Measurements from ENCODE around the gene FUZ.

FUZ gene

DNA sequence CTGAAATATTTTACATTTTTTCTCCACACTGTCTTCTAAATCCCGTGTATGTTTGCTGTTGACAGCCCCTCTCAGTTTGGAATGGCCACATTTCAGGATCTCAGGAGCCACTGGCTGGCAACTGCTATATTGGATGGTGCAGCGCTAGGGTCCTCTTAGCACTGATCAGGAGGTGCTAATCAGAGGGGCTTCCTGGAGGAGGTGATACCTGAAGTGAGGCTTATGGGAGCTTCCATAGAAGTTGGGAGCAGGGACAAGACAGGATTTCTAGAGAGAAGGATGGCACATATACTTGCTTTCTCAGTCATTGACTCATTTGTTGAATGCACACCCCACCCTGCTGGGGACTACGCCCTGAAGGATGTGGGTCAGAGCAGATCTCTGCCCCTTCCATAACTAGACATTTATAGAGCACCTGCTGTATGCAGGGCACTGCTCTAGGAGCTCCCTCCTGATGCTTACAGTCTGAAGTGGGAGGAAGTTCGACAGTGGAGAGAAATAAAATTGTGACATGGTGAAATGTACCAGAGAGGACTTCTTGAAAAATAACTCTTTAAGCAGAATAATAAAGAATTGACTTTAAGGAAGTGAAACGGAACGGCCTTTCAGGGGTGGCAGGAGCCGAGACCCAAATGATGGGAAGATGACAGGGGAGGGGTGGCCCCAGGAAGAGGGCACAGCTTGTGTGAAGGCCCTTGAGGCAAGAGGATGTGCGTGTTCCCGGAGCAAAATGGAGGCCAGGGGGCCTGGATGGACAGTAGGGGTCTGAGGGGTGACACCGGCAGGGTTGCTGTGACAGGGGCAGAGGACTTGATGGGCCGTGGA is 33.1 kb downstream of the FUZ start:
- DNase-seq (ENCODE audit: low spot score) = no peak

DNA sequence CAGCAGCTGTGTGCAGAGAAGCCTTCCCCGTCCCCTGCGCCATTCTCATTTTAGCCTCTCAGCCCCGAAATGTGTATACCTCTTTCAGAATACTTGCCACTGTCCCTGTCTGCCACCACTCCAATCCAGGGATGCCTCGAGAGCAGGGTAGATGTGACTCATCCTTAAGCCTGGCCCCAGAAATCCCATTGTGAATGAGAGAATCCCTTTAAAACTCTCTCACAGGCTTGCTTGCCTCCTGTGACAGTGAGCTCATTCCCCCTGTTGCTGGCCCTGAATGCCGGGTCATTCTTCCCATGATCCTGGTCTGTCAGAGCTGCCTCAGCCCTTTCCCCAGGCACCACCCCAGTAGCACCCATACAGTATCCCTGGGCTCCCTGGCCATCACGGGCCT is 36.7 kb downstream of the FUZ start:
- no peak for DNase-seq (ENCODE audit: low spot score)

DNA sequence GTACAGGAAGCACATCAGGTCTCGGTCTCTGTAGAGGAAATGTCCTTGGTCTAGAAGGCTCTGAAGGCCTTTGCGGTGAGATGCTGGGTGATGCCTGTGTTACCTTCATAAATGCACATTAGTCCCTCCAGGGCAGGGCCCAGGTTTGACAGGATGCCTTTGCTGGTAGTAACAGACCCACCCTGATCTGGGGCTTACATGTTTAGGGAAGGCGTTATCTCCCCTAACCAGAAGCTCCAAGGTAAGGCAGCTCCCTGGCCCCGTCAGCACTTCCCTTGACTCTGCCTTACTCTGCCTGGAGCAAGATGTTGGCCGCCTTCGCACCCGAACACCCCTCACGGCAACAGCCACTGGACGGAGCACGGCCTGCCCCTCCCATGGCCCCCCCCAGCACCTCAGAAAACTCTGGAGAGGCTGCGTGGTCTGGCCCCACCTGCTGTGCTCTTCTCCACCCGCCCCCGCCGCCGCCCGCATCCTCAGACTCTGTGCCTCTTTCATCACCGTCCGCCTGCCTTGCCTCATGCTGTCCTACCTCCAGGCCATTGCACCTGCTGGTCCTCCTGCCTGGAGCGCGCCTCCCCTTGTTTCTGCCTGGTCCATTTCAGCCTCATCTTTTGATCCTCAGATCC is 37.2 kb downstream of the FUZ start:
- DNase-seq (ENCODE audit: low spot score) = no peak

DNA sequence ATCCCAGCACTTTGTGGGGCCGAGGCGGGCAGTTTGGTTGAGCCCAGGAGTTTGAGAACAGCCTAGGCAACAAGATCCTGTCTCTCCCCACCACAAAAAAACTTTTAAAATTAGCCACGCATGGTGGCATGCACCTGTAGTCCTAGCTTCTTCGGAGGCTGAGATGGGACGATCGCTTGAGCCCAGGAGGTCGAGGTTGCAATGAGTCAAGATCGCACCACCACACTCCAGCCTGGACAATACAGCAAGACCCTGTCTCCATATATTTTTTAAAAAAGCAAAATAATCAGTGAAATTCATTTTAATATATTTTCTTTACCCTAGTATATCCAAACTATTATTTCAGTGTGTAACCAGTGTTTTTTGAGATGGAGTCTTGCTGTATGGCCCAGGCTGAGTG is 38.1 kb downstream of the FUZ start:
- DNase-seq (ENCODE audit: low spot score) = no peak

DNA sequence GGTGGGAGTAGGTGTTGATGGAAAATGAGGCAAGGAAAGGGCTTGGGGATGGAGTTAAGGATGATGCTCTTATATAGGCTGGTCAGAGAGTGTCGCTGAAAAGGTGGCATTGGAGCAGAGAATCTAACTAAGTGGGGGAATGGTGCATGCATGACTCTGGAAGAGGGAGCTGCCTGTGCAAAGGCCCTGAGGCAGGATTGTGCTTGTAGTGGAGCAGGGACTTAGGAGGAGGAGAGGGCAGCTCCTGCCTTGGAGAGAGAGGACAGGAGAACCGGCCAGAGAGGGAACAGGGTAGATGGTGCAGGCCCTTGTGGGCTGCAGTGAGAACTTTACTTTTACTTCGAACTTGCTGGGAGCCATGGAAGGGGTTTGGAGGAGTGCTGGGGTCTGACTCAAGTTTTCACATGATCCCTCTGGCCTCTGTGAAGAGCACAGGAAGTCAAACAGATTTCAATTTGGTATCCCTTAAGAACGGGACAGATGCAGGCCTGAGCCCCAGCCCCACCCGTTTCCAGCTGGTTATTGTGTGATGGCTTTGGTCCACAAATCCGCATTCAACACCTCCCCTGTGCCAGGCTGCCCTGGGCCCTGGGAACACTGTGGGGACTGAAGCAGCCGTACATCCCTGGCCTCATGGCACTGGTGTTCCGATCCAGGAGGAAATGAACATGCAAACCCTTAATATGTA is 39.3 kb downstream of the FUZ start:
- no peak for DNase-seq (ENCODE audit: low spot score)

DNA sequence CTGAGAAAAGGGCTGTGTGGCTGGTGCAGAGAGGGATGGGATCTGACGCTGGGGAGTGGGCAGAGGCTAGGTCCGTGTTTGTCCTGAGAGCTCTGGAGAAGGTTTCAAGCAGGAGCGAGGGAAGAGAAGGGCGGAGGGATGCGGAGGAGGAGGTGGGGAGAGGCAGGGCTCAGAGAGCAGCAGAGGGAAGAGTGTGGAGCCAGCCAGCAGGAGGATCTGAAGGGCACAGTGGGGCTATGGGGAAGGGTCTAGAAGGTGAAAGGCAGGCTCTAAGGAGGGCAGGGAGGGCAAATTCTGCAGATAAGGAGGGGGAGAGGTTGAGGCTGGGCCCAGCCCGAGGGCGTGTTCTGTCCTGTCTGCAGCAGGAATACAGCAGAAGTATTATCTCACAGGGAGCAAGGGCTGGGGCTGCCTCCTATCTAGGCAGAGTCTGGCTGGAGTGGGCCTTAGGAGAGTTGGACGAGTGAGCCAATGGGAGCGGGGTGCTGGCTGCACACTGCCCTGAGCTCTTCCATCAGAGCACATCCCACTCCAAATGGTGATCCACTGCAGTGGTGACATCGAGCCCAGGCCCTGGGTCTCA is 40.2 kb downstream of the FUZ start:
- DNase-seq (ENCODE audit: low spot score) = no peak

DNA sequence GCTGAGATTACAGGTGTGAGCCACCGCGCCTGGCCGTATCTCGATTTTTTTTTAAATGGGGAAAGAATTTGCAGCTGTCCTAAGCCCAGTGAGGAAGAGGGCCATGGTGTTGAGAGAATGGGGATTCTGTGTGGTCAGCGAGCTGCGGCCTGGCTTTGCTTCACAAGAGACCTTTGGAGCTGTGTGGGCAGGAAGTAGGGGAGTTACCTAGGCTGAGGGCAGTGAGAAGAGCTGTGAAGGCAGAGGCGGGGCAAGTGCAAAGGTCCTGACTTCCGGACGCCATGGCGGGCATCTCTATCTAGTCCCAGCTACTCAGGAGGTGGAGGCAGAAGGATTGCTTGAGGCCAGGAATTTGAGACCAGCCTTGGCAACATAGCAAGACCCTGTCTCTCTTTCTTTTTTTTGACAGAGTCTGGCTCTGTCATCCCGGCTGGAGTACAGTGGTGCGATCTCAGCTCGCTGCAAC is 41.4 kb downstream of the FUZ start:
- no peak for DNase-seq (ENCODE audit: low spot score)

DNA sequence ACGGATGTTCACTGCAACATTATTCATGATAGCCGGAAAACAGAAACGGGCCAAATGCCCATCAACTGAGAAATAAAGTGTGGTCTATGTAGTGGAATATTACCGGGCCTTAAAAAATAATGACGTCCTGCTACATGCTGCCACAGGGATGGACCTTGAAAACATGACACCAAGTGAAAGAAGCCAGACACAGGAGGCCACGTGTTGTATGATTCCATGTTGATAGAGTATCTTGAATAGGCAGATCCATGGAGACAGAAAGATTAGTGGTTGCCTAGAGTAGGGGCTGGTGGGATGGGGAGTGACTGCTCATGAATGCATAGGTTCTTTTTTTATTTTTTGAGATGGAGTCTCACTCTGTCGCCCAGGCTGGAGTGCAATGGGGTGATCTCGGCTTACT is 42.6 kb downstream of the FUZ start:
- DNase-seq (ENCODE audit: low spot score) = no peak

DNA sequence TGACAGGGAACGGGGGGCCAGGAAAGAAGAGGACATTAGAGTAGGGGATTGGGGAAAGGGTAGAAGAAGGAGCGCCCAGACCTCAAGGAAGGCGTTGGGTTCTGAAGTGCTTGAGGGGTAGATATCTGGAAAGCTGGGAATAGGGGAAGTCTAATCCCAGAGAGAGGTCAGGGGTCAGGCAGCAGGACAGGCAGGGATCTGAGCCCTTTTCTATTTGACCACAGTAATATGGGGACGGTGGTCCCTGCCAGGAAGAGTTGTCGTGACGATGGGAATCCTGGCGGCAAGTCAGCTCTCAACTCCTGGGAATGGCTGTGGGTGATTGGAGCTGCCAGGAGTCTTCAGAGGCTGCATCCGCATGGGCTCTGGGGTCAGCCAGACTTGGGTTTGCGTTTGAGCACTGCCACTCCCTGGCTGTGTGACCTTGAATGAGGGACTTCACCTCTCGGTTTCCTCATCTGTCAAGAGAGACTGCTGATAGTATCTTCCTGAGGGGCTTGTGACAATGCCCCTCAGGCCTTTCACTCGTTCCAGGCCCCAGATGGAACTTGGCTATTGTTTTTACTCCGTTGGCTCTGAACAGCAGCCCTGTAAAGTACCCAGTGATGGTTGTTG is 45.0 kb downstream of the FUZ start:
- DNase-seq (ENCODE audit: low spot score) = no peak

DNA sequence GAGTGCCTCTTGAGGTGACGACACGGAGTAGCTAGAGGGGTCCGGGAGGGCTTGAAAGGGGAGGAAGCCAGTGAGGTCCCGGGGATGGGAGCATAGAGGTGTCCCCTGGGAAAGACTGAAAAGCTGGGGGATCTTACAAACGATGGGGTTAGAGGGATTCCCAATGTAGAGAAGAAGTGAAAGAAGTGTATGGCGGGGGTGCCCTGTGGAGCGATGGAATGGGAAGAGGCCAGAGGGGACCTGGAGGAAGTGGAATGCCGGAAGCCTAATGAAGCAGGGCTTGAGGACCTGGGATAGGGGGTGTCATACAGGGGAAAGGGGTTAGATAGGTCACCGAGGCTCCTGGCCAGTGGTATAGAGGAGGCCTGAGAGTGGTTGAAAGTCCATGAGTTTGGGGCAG is 45.7 kb downstream of the FUZ start:
- no peak for DNase-seq (ENCODE audit: low spot score)

DNA sequence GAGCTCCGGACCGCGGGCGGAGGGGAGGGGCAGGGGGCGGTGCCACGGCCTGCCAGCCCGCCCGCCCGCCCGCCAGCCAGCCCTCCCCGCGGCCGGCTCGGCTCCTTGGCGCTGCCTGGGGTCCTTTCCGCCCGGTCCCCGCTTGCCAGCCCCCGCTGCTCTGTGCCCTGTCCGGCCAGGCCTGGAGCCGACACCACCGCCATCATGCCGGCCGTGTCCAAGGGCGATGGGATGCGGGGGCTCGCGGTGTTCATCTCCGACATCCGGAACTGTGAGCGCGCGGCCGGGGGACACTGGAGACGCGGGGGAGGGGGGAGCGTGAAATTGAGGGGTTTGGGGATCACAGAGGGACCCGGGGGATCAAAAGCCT is 46.2 kb downstream of the FUZ start, which contains the start of gene AP2A1:
Gene AP2A1 (plus strand): TSS at position 72 of the 370 bp plus-strand sequence. CDS start 133 bp downstream, at position 205.
- no peak for DNase-seq (ENCODE audit: low spot score)

DNA sequence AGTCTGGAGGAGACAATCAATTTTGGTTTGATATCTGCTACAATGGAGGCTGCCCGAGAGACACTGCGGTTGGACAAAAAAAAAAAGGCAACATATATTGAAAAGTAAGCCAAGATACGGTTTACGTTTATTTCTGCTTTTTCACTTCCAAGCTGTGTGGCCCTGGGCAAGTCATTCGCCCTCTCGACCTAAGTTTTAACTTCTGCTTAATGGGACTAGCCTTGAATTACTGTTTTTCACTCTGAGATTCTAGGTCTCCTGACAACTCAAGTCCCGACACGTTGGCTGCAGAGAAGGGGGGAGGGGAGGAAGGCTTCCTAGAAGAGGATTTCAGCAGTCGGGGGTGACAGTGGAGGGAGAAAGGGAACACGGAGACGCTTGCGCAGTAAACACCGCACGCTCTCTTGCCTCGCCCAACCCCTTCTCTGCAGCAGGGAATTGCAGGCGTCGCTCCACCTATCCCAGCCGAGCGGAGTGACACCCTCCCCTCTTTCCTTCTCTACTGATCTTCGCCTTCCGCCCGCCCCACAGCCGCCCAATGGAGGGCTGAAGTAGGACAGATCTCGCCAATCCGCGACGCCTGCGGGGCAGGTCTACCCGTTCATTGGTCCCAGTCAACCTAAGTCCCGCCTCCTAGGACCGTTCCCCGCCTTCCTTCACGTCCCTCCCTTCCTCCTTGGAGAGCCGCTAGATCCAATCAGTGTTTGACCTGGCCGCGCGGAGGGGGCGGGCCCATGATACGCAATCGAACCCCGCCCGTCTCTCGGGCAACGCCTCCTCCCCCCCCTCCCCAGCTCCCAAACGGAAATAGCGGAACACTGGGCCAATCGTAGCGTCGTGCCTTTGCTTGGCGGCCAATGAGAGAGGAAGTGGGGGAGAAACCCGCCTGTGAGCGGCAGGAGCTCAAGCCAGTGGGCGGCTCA is 46.8 kb downstream of the FUZ start:
- peak; percentile 98 for DNase-seq (ENCODE audit: low spot score)

DNA sequence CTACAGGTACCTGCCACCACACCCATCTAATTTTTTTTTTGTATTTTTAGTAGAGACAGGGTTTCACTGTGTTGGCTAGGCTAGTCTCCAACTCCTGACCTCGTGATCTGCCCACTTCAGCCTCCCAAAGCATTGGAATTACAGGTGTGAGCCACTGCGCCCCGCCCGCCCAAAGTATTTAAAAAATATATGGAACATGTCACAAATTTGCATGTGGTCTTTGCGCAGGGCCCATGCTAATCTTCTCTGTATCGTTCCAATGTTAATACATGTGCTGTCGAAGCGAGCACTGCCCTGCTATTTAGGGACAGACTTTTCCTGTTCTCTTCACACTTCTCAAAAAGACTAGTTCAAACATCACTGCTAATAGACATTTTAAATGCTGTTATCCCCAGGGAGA is 48.8 kb downstream of the FUZ start:
- DNase-seq (ENCODE audit: low spot score) = no peak

DNA sequence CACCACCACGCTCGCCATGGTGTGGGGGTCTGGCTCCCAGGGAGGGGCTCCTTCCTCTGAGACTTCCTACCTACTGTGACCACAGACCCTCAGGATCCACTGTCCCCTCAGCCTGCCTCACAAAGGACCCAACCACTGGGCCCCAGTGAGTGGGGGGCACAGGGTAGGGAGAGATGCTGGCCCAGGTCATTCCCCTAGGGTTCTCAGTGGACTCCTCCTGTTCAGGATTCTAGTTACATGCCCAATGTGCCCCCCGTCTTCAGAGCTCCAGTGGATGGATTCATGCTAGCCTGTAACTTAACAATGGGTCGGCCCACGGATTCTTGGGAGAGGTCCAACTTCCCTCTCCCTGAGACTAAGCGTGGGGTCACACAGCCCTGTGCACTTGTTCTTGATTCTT is 49.9 kb downstream of the FUZ start, which contains the start of gene TSKS:
Gene TSKS (minus strand): TSS at position 77 of the 400 bp plus-strand sequence. CDS start 59 bp downstream, at position 18.
- DNase-seq (ENCODE audit: low spot score) = no peak

DNA sequence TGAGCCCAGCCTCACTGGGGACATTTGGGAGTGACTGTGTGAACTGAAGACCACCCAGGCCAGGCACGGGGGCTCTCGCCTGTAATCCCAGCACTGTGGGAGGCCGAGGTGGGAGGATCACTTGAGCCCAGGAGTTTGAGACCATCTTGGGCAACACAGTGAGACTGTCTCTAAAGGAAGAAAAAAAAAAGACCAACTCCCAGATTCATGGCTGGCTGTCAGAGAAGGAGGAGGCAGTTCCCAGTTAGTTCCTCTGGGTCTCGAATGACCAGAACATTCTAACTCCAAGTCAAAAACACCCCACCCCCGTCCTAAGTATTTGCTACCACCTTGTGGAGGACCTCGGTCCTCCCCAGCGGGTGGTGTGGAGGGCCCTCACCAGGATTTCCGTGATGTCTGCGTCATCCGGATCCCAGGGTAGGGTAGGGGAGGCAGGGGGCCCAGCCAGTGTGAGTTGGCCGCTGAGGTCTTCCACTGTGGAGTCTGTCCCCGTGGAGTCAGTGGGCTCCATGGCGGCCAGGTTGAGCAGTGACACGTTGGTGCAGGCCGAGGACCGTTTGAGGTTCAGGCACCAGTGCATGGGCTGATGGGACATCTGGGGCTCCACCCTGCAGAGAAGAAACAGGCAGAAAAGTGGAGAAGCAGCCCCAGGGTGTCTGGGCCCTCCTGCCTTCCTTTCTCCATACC is 51.3 kb downstream of the FUZ start:
- no peak for DNase-seq (ENCODE audit: low spot score)

DNA sequence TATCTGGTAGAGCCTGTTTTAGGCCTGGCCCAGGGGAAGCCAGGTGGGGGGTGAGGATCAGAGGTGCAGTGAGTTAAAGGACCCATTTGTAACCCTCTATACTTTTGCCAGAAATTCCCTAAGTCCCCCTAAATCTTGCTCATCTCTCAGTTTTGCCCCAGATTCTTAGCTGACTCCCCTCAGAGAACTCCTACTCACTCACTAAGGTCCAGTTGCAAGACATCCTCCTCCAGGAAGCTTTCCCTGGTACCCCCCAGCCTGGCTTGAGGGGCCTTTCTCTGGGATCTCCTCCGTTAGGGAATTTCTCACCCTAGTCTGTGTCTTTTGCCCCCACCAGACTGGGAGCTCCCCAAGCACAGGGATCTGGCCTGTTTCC is 51.9 kb downstream of the FUZ start:
- no peak for DNase-seq (ENCODE audit: low spot score)

DNA sequence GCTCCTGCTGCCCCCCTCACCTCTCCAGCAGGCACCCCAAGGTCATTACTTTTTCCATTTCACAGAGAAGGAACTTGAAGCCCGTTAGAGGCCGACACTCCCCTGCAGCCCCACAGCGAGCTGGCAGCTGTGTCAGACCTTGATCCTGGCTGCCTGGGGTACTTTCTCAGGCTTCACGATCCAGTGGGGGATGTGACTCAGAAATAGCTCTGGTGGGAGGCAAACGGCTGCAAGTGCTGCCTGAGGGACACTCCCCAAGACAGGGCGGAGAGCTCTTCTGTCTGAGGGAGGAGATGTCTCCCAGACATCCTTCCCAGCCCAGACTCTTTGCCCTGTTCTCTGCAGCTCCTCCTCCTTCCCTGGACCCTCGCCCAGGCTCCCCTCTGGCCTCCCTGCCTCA is 54.8 kb downstream of the FUZ start:
- DNase-seq (ENCODE audit: low spot score) = no peak
